Karpas-422 (cell line): ENCODE measurements around the gene LRRC75A. TPM values are rescaled to one million over a fixed set of nuclear protein-coding genes. Genes with fewer than 3 reads are reported as not detected.

Experiments used
- DNase-seq: peaks from one replicate; pipeline ENCODE4 v3.0.0-alpha.2; 2015
- H2AFZ ChIP-seq: fragments of 200-600 bp; sonication (generic); 2 replicates; pipeline ENCODE4 v1.6.1; 2014; ENCODE audit warnings: antibody characterized with exemption, low read length, mixed read lengths
- H3K27ac ChIP-seq: fragments of 200-600 bp; sonication (generic); 2 replicates; pipeline ENCODE4 v1.5.1; 2014; ENCODE audit warnings: mild to moderate bottlenecking, low read length, moderate library complexity
- H3K27me3 ChIP-seq: fragments of 200-600 bp; sonication (generic); 2 replicates; pipeline ENCODE4 v1.6.1; 2014; ENCODE audit warnings: low read length, mixed read lengths
- H3K36me3 ChIP-seq: fragments of 200-600 bp; sonication (generic); 2 replicates; pipeline ENCODE4 v1.6.1; 2014; ENCODE audit warnings: low read length, mixed read lengths; ENCODE audit not compliant: insufficient read depth
- H3K4me1 ChIP-seq: fragments of 200-600 bp; sonication (generic); 2 replicates; pipeline ENCODE4 v1.6.1; 2014; ENCODE audit warnings: mild to moderate bottlenecking, low read length, mixed read lengths
- H3K4me2 ChIP-seq: fragments of 200-600 bp; sonication (generic); 2 replicates; pipeline ENCODE4 v1.6.1; 2014; ENCODE audit warnings: low read length, low read depth, mild to moderate bottlenecking; ENCODE audit not compliant: poor library complexity, severe bottlenecking
- H3K4me3 ChIP-seq: fragments of 200-600 bp; sonication (generic); 2 replicates; pipeline ENCODE4 v1.5.1; 2014; ENCODE audit warnings: mild to moderate bottlenecking, antibody characterized with exemption, low read length, mixed read lengths
- H3K79me2 ChIP-seq: fragments of 200-600 bp; sonication (generic); 2 replicates; pipeline ENCODE4 v1.6.1; 2014; ENCODE audit warnings: mild to moderate bottlenecking, low read length, mixed read lengths
- H3K9ac ChIP-seq: fragments of 200-600 bp; sonication (generic); 2 replicates; pipeline ENCODE4 v1.6.0; 2014; ENCODE audit warnings: low read length
- H3K9me2 ChIP-seq: fragments of 200-600 bp; sonication (generic), shearing (Covaris generic); replicated peaks from 2 replicates; pipeline ENCODE4 v1.6.0; 2014; ENCODE audit warnings: mild to moderate bottlenecking, low read length, moderate library complexity; ENCODE audit not compliant: insufficient read depth
- H3K9me3 ChIP-seq: fragments of 300-700, 200-600 bp; sonication (generic); 2 replicates; pipeline ENCODE4 v1.6.1; 2014; ENCODE audit warnings: low read length, mixed read lengths
- H4K20me1 ChIP-seq: fragments of 200-600 bp; sonication (generic); 2 replicates; pipeline ENCODE4 v1.6.1; 2014; ENCODE audit warnings: mild to moderate bottlenecking, antibody characterized with exemption, low read length, low read depth; ENCODE audit not compliant: insufficient read depth
- total RNA-seq: library from RNA; depleted of rRNA; stranded (reverse); fragments of >200 nt; shearing (Covaris generic); gene quantifications from 2 replicates; pipeline ENCODE4 v1.2.3, GENCODE V29; 2014; ENCODE audit warnings: low replicate concordance

Gene LRRC75A
- total RNA-seq, 1 experiment from 2014 or later, result 2.4 TPM

DNA sequence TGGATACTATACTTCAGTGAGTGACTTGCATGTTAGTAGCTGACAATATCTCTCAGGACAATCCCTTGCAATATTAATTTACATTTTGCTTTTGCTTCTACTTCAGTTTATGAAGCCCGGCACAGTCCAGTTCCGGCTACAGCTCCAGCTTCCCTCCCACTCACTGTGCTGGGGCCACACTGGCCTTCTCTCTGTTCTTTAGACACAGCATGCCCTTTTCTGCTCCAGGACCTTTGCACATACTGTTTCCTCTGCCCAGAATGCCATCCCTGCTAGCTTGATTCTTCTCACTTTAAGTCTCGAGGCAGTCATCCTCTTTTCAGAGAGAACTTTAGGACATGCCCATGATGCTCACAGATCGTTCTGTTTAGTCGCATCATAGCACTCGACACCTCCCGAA lies 25.5 kb upstream of the LRRC75A start:
- no peak for DNase-seq
- H3K4me2 ChIP-seq, result no peak overlapping the region
- H3K9me3 ChIP-seq, result no peaks in the 10 kb centered on the region
- H2AFZ ChIP-seq, result no peak overlapping the region
- no peaks in the 10 kb centered on the region for H3K9me2 ChIP-seq
- H4K20me1 ChIP-seq, result no peaks in the 10 kb centered on the region
- H3K36me3 ChIP-seq, result no peaks in the 10 kb centered on the region
- no peaks in the 10 kb centered on the region for H3K79me2 ChIP-seq
- no peak overlapping the region for H3K27ac ChIP-seq
- H3K4me1 ChIP-seq, result no peaks in the 10 kb centered on the region; the same call in 1 of the 2 replicates
- no peak overlapping the region for H3K4me3 ChIP-seq
- H3K27me3 ChIP-seq, result no peaks in the 10 kb centered on the region
- H3K9ac ChIP-seq, result no peak overlapping the region

DNA sequence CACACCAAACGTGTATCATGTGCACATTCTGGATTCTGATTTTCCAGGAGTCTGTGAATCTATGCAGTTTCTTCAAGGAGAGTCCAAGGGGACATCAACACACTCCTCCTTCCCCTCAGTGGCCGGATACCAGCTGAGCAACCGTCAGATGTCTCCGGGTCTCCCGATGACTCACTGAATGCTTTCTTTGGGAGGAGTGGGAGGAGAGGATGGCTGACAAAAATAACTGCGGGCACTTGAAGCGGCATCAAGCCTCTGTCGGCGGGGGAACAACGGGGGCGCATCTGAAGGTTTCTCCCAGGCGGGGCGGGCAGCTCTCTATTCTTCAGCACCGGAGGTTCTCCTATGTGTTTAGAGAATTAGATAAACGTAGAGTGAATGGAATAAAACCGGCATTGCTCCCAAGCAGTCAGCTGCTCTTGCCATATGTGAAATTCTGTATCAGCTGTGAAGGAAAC lies 24.6 kb upstream of the LRRC75A start:
- Histone ChIP-seq H3K27ac (no peak overlapping the region), H3K27me3 (no peaks in the 10 kb centered on the region), H3K9me3 (no peaks in the 10 kb centered on the region), H3K4me3 (no peak overlapping the region), H3K9me2 (no peaks in the 10 kb centered on the region), H3K36me3 (no peaks in the 10 kb centered on the region), H3K4me1 (no peaks in the 10 kb centered on the region; the same call in 1 of the 2 replicates), H4K20me1 (no peaks in the 10 kb centered on the region), H3K79me2 (no peaks in the 10 kb centered on the region), H2AFZ (peak overlapping the region; percentile 83; the same call in 1 of the 2 replicates), H3K9ac (no peak overlapping the region), H3K4me2 (peak overlapping the region; percentile 2)
- no peak for DNase-seq

- DNase-seq, result no peak
- no peaks in the 10 kb centered on the region for H3K9me2 ChIP-seq
- H3K79me2 ChIP-seq, result no peaks in the 10 kb centered on the region
- no peak overlapping the region for H2AFZ ChIP-seq
- H3K36me3 ChIP-seq, result no peaks in the 10 kb centered on the region
- no peaks in the 10 kb centered on the region; the same call in 1 of the 2 replicates for H3K4me1 ChIP-seq
- no peak overlapping the region for H3K9ac ChIP-seq
- H4K20me1 ChIP-seq, result no peaks in the 10 kb centered on the region
- H3K27ac ChIP-seq, result no peak overlapping the region
- H3K4me2 ChIP-seq, result no peak overlapping the region
- H3K27me3 ChIP-seq, result no peaks in the 10 kb centered on the region
- no peaks in the 10 kb centered on the region for H3K9me3 ChIP-seq
- H3K4me3 ChIP-seq, result no peak overlapping the region
These were observed 23.9 kb upstream of the LRRC75A start for GRCh38 chr17:16515933-16516332.

GRCh38 chr17:16513873-16514272 lies 21.9 kb upstream of the LRRC75A start:
- Histone ChIP-seq H3K9ac (no peak overlapping the region), H3K4me3 (no peak overlapping the region), H2AFZ (no peak overlapping the region), H4K20me1 (no peaks in the 10 kb centered on the region), H3K4me2 (no peak overlapping the region), H3K79me2 (no peaks in the 10 kb centered on the region), H3K27ac (no peak overlapping the region), H3K4me1 (no peaks in the 10 kb centered on the region; the same call in 1 of the 2 replicates), H3K36me3 (no peaks in the 10 kb centered on the region), H3K9me2 (no peaks in the 10 kb centered on the region), H3K27me3 (no peaks in the 10 kb centered on the region), H3K9me3 (no peaks in the 10 kb centered on the region)
- no peak for DNase-seq

DNA sequence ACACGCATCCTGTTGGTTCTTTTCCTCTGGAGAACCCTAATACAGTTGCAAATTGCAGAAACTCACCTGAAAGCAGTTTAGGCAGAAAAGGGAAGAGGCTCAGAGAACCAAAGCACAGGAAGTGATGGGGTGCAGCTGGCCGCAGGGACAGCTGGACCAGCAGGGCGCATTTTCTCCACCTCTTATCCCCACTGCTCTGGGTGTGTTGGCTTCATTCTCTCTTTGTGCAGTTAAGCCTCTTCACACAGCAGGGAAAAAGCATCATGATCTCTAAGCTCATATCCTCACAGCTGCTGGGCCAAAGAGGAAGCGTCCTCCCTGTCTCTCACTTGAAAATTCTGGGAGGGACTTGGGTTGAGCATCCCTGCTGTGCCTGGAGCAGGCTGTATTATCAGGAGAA lies 20.0 kb upstream of the LRRC75A start:
- H3K9me2 ChIP-seq, result no peaks in the 10 kb centered on the region
- no peak overlapping the region for H3K27ac ChIP-seq
- H3K27me3 ChIP-seq, result no peaks in the 10 kb centered on the region
- H3K9ac ChIP-seq, result no peak overlapping the region
- no peak for DNase-seq
- H4K20me1 ChIP-seq, result no peaks in the 10 kb centered on the region
- no peaks in the 10 kb centered on the region for H3K9me3 ChIP-seq
- no peaks in the 10 kb centered on the region; the same call in 1 of the 2 replicates for H3K4me1 ChIP-seq
- H3K36me3 ChIP-seq, result no peaks in the 10 kb centered on the region
- no peak overlapping the region for H2AFZ ChIP-seq
- no peaks in the 10 kb centered on the region for H3K79me2 ChIP-seq
- H3K4me3 ChIP-seq, result no peak overlapping the region
- H3K4me2 ChIP-seq, result no peak overlapping the region

DNA sequence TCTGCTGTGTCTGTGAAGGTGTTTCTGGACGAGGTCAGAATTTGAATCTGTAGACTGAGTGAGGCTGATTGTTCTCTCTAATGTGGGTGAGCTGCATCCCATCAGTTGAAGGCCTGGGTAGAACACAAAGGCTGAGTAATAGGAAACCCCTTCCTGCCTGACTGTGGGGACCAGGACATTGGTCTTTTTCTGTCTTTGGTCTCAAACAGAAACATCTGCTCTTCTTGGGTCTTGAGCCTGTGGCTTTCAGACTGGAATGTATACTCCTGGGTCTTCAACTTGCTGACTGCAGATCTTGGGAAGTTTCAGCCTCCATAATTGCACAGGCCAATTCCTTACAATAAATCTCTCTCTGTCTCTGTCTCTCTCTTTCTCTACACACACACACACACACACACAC lies 19.6 kb upstream of the LRRC75A start:
- Histone ChIP-seq H3K27ac (no peak overlapping the region), H3K36me3 (no peaks in the 10 kb centered on the region), H3K9me3 (no peaks in the 10 kb centered on the region), H3K4me1 (no peaks in the 10 kb centered on the region; the same call in 1 of the 2 replicates), H3K4me3 (no peak overlapping the region), H3K9me2 (no peaks in the 10 kb centered on the region), H3K9ac (no peak overlapping the region), H3K4me2 (no peak overlapping the region), H2AFZ (no peak overlapping the region), H3K27me3 (no peaks in the 10 kb centered on the region), H3K79me2 (no peaks in the 10 kb centered on the region), H4K20me1 (no peaks in the 10 kb centered on the region)
- DNase-seq, result no peak

GRCh38 chr17:16507918-16508533 lies 16.0 kb upstream of the LRRC75A start:
- Histone ChIP-seq H3K36me3 (no peaks in the 10 kb centered on the region), H3K9me3 (no peaks in the 10 kb centered on the region), H3K9ac (no peak overlapping the region), H3K4me3 (no peak overlapping the region), H2AFZ (no peak overlapping the region), H3K9me2 (no peaks in the 10 kb centered on the region), H3K4me1 (peaks cover 7% of the 10 kb centered on the region), H3K27ac (no peak overlapping the region), H3K79me2 (no peaks in the 10 kb centered on the region), H3K4me2 (no peak overlapping the region), H3K27me3 (no peaks in the 10 kb centered on the region), H4K20me1 (no peaks in the 10 kb centered on the region)
- no peak for DNase-seq

DNA sequence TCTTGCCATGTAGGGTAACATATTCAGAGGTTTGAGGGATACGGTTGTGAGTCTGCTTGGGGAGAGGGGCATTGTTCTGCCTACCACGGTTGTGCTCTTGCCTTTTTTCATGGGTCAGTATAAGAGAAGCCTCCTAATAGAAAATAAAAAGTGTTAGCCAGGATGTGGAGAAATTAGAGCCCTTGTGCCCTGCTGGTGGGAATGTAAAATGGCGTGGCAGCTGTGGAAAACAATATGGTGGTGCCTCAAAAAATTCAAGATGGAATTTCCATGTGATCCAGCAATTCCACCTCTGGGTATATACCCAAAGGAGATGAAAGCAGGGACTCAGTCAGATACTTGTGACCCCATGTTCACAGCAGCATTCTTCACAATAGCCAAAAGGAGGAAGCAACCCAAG lies 14.2 kb upstream of the LRRC75A start:
- no peak overlapping the region for H3K4me2 ChIP-seq
- H3K4me1 ChIP-seq, result peaks cover 7% of the 10 kb centered on the region
- H3K9ac ChIP-seq, result no peak overlapping the region
- H2AFZ ChIP-seq, result no peak overlapping the region
- no peaks in the 10 kb centered on the region for H3K27me3 ChIP-seq
- H3K27ac ChIP-seq, result no peak overlapping the region
- DNase-seq, result no peak
- H3K9me2 ChIP-seq, result no peaks in the 10 kb centered on the region
- no peaks in the 10 kb centered on the region for H3K79me2 ChIP-seq
- H3K36me3 ChIP-seq, result no peaks in the 10 kb centered on the region
- no peak overlapping the region for H3K4me3 ChIP-seq
- H3K9me3 ChIP-seq, result no peaks in the 10 kb centered on the region
- H4K20me1 ChIP-seq, result no peaks in the 10 kb centered on the region
